Measurements from ENCODE around the gene RABL2A. TPM values are rescaled to one million over a fixed set of nuclear protein-coding genes. Genes with fewer than 3 reads are reported as not detected.
"Not testable (repeated sequence)": the region's sequence is repeated elsewhere in the genome, so short reads cannot be mapped to it uniquely, and the experiment has no call there.

Gene RABL2A
- total and polyA plus RNA-seq, 2 donors from 2014 or later = 12.8 to 28.4 TPM

GRCh38 chr2:113664761-113665533 lies 37.9 kb downstream of the RABL2A start:
- H3K4me3 ChIP-seq (ENCODE audit: low read length in 3 of 3); DNase-seq; FAIRE-seq; H3K9ac ChIP-seq (ENCODE audit: low read length in 3 of 3); H3K27me3 ChIP-seq (ENCODE audit: control insufficient read depth, insufficient read depth, low read length); H3K27ac ChIP-seq (ENCODE audit: low read depth in 2 of 2, low read length in 2 of 2); H3K4me1 ChIP-seq (ENCODE audit: control insufficient read depth in 2 of 3, insufficient read depth in 2 of 3, low read depth in 1 of 3, low read length in 3 of 3); H3K9me3 ChIP-seq (ENCODE audit: control insufficient read depth in 2 of 3, insufficient read depth in 1 of 3, low read length in 3 of 3); intact Hi-C loops (cut with DNase I); H3K36me3 ChIP-seq (ENCODE audit: control insufficient read depth in 2 of 3, insufficient read depth in 3 of 3, low read length in 3 of 3): not testable (repeated sequence)

- H3K9me3 ChIP-seq (ENCODE audit: control insufficient read depth in 2 of 3, insufficient read depth in 1 of 3, low read length in 3 of 3); H3K36me3 ChIP-seq (ENCODE audit: control insufficient read depth in 2 of 3, insufficient read depth in 3 of 3, low read length in 3 of 3); H3K9ac ChIP-seq (ENCODE audit: low read length in 3 of 3); H3K4me3 ChIP-seq (ENCODE audit: low read length in 3 of 3); FAIRE-seq; intact Hi-C loops (cut with DNase I); H3K27me3 ChIP-seq (ENCODE audit: control insufficient read depth, insufficient read depth, low read length); H3K4me1 ChIP-seq (ENCODE audit: control insufficient read depth in 2 of 3, insufficient read depth in 2 of 3, low read depth in 1 of 3, low read length in 3 of 3); H3K27ac ChIP-seq (ENCODE audit: low read depth in 2 of 2, low read length in 2 of 2); DNase-seq: not testable (repeated sequence)
Observed at GRCh38 chr2:113669013-113669412, 41.9 kb downstream of the RABL2A start.

- no peak for TF ChIP-seq CTCF (IDR thresholded peaks at IDR 0.05; ENCODE audit: borderline replicate concordance, extremely low read depth, insufficient read depth)
- Histone ChIP-seq H3K27me3 (ENCODE audit: control insufficient read depth, insufficient read depth, low read length) (no peaks in the 10 kb centered on the region), H3K9ac (ENCODE audit: low read length in 3 of 3) (no peak overlapping the region), H3K4me3 (ENCODE audit: low read length in 3 of 3) (no peak overlapping the region), H3K4me1 (ENCODE audit: control insufficient read depth in 2 of 3, insufficient read depth in 2 of 3, low read depth in 1 of 3, low read length in 3 of 3) (no peaks in the 10 kb centered on the region), H3K36me3 (ENCODE audit: control insufficient read depth in 2 of 3, insufficient read depth in 3 of 3, low read length in 3 of 3) (no peaks in the 10 kb centered on the region), H3K27ac (ENCODE audit: low read depth in 2 of 2, low read length in 2 of 2) (no peak overlapping the region), H3K9me3 (ENCODE audit: control insufficient read depth in 2 of 3, insufficient read depth in 1 of 3, low read length in 3 of 3) (no peaks in the 10 kb centered on the region)
- no peak for DNase-seq
- FAIRE-seq = no peak
- intact Hi-C loops (cut with DNase I) = no loop called here
Observed at GRCh38 chr2:113672326-113672932, 45.4 kb downstream of the RABL2A start.

- Histone ChIP-seq H3K4me1 (ENCODE audit: control insufficient read depth in 2 of 3, insufficient read depth in 2 of 3, low read depth in 1 of 3, low read length in 3 of 3) (no peaks in the 10 kb centered on the region), H3K9me3 (ENCODE audit: control insufficient read depth in 2 of 3, insufficient read depth in 1 of 3, low read length in 3 of 3) (no peaks in the 10 kb centered on the region), H3K4me3 (ENCODE audit: low read length in 3 of 3) (no peak overlapping the region), H3K27ac (ENCODE audit: low read depth in 2 of 2, low read length in 2 of 2) (no peak overlapping the region), H3K36me3 (ENCODE audit: control insufficient read depth in 2 of 3, insufficient read depth in 3 of 3, low read length in 3 of 3) (no peaks in the 10 kb centered on the region), H3K27me3 (ENCODE audit: control insufficient read depth, insufficient read depth, low read length) (no peaks in the 10 kb centered on the region), H3K9ac (ENCODE audit: low read length in 3 of 3) (no peak overlapping the region)
- intact Hi-C loops (cut with DNase I) = no loop called here
- DNase-seq (no peak), FAIRE-seq (no peak)
- no peak for TF ChIP-seq CTCF (IDR thresholded peaks at IDR 0.05; ENCODE audit: borderline replicate concordance, extremely low read depth, insufficient read depth)
Observed at GRCh38 chr2:113675875-113676274, 48.8 kb downstream of the RABL2A start.
